Urothelium cell line (cell line): ENCODE data around the gene SMPX.

ENCODE experiments used
- DNase-seq: peaks from one replicate; pipeline ENCODE4 v3.0.0; 2011; ENCODE audit warnings: low spot score, mixed read lengths
- FAIRE-seq: peaks from 2 replicates; lab custom pipeline; 2011; peaks lifted over from hg19 to GRCh38; lab: Jason Lieb, UNC

SMPX gene

GRCh38 chrX:21744721-21745120 is 13.2 kb downstream of the SMPX start:
- no peak for DNase-seq

GRCh38 chrX:21744060-21744459 is 13.9 kb downstream of the SMPX start:
- FAIRE-seq (no peak), DNase-seq (no peak)

More at GRCh38 chrX:21744721-21745120, 13.2 kb downstream of the SMPX start:
- no peak for FAIRE-seq

- FAIRE-seq (no peak), DNase-seq (no peak)
Observed at GRCh38 chrX:21741869-21742701, 15.8 kb downstream of the SMPX start.

- DNase-seq (no peak), FAIRE-seq (no peak)
Observed at GRCh38 chrX:21741364-21741763, 16.6 kb downstream of the SMPX start.

- FAIRE-seq (no peak), DNase-seq (no peak)
Observed at GRCh38 chrX:21740329-21741274, 17.3 kb downstream of the SMPX start.

GRCh38 chrX:21738950-21739287 is 19.0 kb downstream of the SMPX start:
- FAIRE-seq = no peak
- DNase-seq = no peak

GRCh38 chrX:21738210-21738949 is 19.5 kb downstream of the SMPX start:
- DNase-seq (no peak), FAIRE-seq (no peak)

GRCh38 chrX:21735768-21736127 is 22.2 kb downstream of the SMPX start:
- DNase-seq (no peak), FAIRE-seq (no peak)

- no peak for FAIRE-seq
- no peak for DNase-seq
Observed at GRCh38 chrX:21735038-21735767, 22.7 kb downstream of the SMPX start.

GRCh38 chrX:21734175-21734574 is 23.7 kb downstream of the SMPX start:
- FAIRE-seq = no peak
- no peak for DNase-seq

GRCh38 chrX:21733705-21734104 is 24.2 kb downstream of the SMPX start:
- FAIRE-seq (no peak), DNase-seq (no peak)

- DNase-seq (no peak), FAIRE-seq (no peak)
Observed at GRCh38 chrX:21730026-21730425, 27.9 kb downstream of the SMPX start.

- FAIRE-seq (no peak), DNase-seq (no peak)
Observed at GRCh38 chrX:21728276-21728968, 29.5 kb downstream of the SMPX start.

GRCh38 chrX:21725916-21726315 is 32.0 kb downstream of the SMPX start:
- FAIRE-seq (no peak), DNase-seq (no peak)

- DNase-seq = no peak
- FAIRE-seq = no peak
Observed at GRCh38 chrX:21725496-21725895, 32.4 kb downstream of the SMPX start.

GRCh38 chrX:21723814-21724213 is 34.1 kb downstream of the SMPX start:
- FAIRE-seq (no peak), DNase-seq (no peak)

GRCh38 chrX:21723084-21723483 is 34.8 kb downstream of the SMPX start:
- no peak for FAIRE-seq
- no peak for DNase-seq

GRCh38 chrX:21721195-21721594 is 36.7 kb downstream of the SMPX start:
- DNase-seq (no peak), FAIRE-seq (no peak)

- DNase-seq = no peak
- no peak for FAIRE-seq
Observed at GRCh38 chrX:21718575-21718974, 39.3 kb downstream of the SMPX start.

GRCh38 chrX:21717802-21718201 is 40.1 kb downstream of the SMPX start:
- FAIRE-seq (no peak), DNase-seq (no peak)
